Skeletal muscle cell (primary cell): Measurements from ENCODE around the gene SELENOP.
"Not testable (repeated sequence)": the region's sequence is repeated elsewhere in the genome, so short reads cannot be mapped to it uniquely, and the experiment has no call there.

Source experiments
- DNase-seq: peaks from one replicate; pipeline ENCODE4 v3.0.0-alpha.2; 2010; ENCODE audit warnings: low read depth
- H3K4me3 ChIP-seq: 2 replicates; pipeline ENCODE4 v1.5.1; 2011; ENCODE audit warnings: low read depth, mild to moderate bottlenecking, control low read depth, low read length, moderate library complexity

Gene SELENOP

GRCh38 chr5:42811591-42812446 lies at the start of gene SELENOP:
Gene SELENOP (minus strand): TSS chr5:42811892. CDS start chr5:42808353, 3,539 bp downstream.
- DNase-seq = no peak

GRCh38 chr5:42858687-42859086 lies 47.0 kb upstream of the SELENOP start:
- no peak for DNase-seq
- H3K4me3 ChIP-seq = no peak overlapping the region

More at GRCh38 chr5:42811591-42812446, at the start of gene SELENOP:
- H3K4me3 ChIP-seq = no peak within 1 kb of the TSS

GRCh38 chr5:42858031-42858643 lies 46.4 kb upstream of the SELENOP start:
- DNase-seq = peak; percentile 26
- no peak overlapping the region for H3K4me3 ChIP-seq

- no peak for DNase-seq
- no peak overlapping the region for H3K4me3 ChIP-seq
These were observed 44.1 kb upstream of the SELENOP start for GRCh38 chr5:42855811-42856210.

GRCh38 chr5:42855386-42855785 lies 43.7 kb upstream of the SELENOP start:
- H3K4me3 ChIP-seq = no peak overlapping the region
- no peak for DNase-seq

GRCh38 chr5:42854795-42855194 lies 43.1 kb upstream of the SELENOP start:
- H3K4me3 ChIP-seq = no peak overlapping the region
- no peak for DNase-seq

- H3K4me3 ChIP-seq = no peak overlapping the region
- no peak for DNase-seq
These were observed 41.1 kb upstream of the SELENOP start for GRCh38 chr5:42852826-42853225.

- no peak overlapping the region for H3K4me3 ChIP-seq
- no peak for DNase-seq
These were observed 39.8 kb upstream of the SELENOP start for GRCh38 chr5:42851481-42851880.

GRCh38 chr5:42848545-42848944 lies 36.9 kb upstream of the SELENOP start:
- no peak overlapping the region for H3K4me3 ChIP-seq
- DNase-seq = no peak

GRCh38 chr5:42844408-42844807 lies 32.7 kb upstream of the SELENOP start:
- DNase-seq, H3K4me3 ChIP-seq: not testable (repeated sequence)

- no peak for DNase-seq
- no peak overlapping the region for H3K4me3 ChIP-seq
These were observed 32.1 kb upstream of the SELENOP start for GRCh38 chr5:42843675-42844292.

GRCh38 chr5:42842921-42843641 lies 31.4 kb upstream of the SELENOP start:
- H3K4me3 ChIP-seq = no peak overlapping the region
- no peak for DNase-seq

GRCh38 chr5:42840842-42841567 lies 29.3 kb upstream of the SELENOP start:
- DNase-seq = no peak
- H3K4me3 ChIP-seq = no peak overlapping the region

- no peak overlapping the region for H3K4me3 ChIP-seq
- peak; percentile 88 for DNase-seq
These were observed 28.6 kb upstream of the SELENOP start for GRCh38 chr5:42840269-42840668.

- H3K4me3 ChIP-seq = no peak overlapping the region
- no peak for DNase-seq
These were observed 27.5 kb upstream of the SELENOP start for GRCh38 chr5:42839196-42839595.

GRCh38 chr5:42837601-42838000 lies 25.9 kb upstream of the SELENOP start:
- no peak for DNase-seq
- H3K4me3 ChIP-seq = no peak overlapping the region

- H3K4me3 ChIP-seq = no peak overlapping the region
- no peak for DNase-seq
These were observed 24.5 kb upstream of the SELENOP start for GRCh38 chr5:42836070-42836769.

GRCh38 chr5:42832060-42832459 lies 20.4 kb upstream of the SELENOP start:
- no peak overlapping the region for H3K4me3 ChIP-seq
- no peak for DNase-seq

- no peak overlapping the region for H3K4me3 ChIP-seq
- no peak for DNase-seq
These were observed 19.2 kb upstream of the SELENOP start for GRCh38 chr5:42830924-42831323.
